MCF 10A (cell line): ENCODE results near the gene LRCOL1. TPM values are rescaled to one million over a fixed set of nuclear protein-coding genes. Genes with fewer than 3 reads are reported as not detected.

ENCODE experiments used
- BruUV-seq: library from RNA; stranded (reverse); fragments of 400-500 nt; replicated peaks from 2 replicates; lab custom pipeline; 2021; lab: Mats Ljungman, UMichigan
- CTCF ChIA-PET: fragments of 300-600 bp; sonication (Branson Sonifier 250); formaldehyde crosslinking; extraction: SDS; loops from one replicate; lab custom pipeline; 2021; ENCODE audit warnings: antibody characterized with exemption, inconsistent platforms; lab: Yijun Ruan, JAX
- POLR2A ChIA-PET: fragments of 300-600, 350-650 bp; sonication (Branson Sonifier 250); formaldehyde crosslinking; extraction: SDS; loops from one replicate; lab custom pipeline; 2020; ENCODE audit warnings: antibody characterized with exemption, inconsistent platforms; lab: Yijun Ruan, JAX
- DNase-seq: peaks from one replicate; pipeline ENCODE4 v3.0.0-alpha.2; 2018; ENCODE audit not compliant: unreplicated experiment
- H3K27ac Mint-ChIP-seq: one replicate; pipeline ENCODE4 v1.8.0; 2022; ENCODE audit warnings: mild to moderate bottlenecking, low read depth, mixed read lengths; ENCODE audit not compliant: unreplicated experiment
- H3K27me3 Mint-ChIP-seq: one replicate; pipeline ENCODE4 v1.8.0; 2022; ENCODE audit warnings: mixed read lengths; ENCODE audit not compliant: insufficient read depth, unreplicated experiment
- H3K36me3 Mint-ChIP-seq: one replicate; pipeline ENCODE4 v1.8.0; 2022; ENCODE audit warnings: mild to moderate bottlenecking, moderate library complexity, mixed read lengths; ENCODE audit not compliant: insufficient read depth, unreplicated experiment
- H3K4me1 Mint-ChIP-seq: one replicate; pipeline ENCODE4 v1.8.0; 2022; ENCODE audit warnings: mixed read lengths; ENCODE audit not compliant: insufficient read depth, unreplicated experiment
- H3K4me3 Mint-ChIP-seq: one replicate; pipeline ENCODE4 v1.8.0; 2022; ENCODE audit warnings: mild to moderate bottlenecking, moderate library complexity, mixed read lengths; ENCODE audit not compliant: unreplicated experiment
- H3K9me3 Mint-ChIP-seq: one replicate; pipeline ENCODE4 v1.8.0; 2022; ENCODE audit warnings: mixed read lengths; ENCODE audit not compliant: unreplicated experiment
- intact Hi-C: fragments of 100-400 bp; cut with micrococcal nuclease; formaldehyde crosslinking; loops from 2 replicates; pipeline ENCODE4 v1.14.1; 2022
- total RNA-seq: library from RNA; stranded (reverse); gene quantifications from 2 replicates; pipeline ENCODE4 v1.2.3, GENCODE V29; 2022
- TF ChIP-seq, protein P1 (sequence below): fragments of 200-600 bp; IDR thresholded peaks from one replicate; pipeline ENCODE4 v1.8.0; 2022; ENCODE audit warnings: antibody characterized with exemption, mild to moderate bottlenecking; ENCODE audit not compliant: unreplicated experiment

LRCOL1 gene
- total RNA-seq, 1 experiment from 2014 or later: not detected

DNA sequence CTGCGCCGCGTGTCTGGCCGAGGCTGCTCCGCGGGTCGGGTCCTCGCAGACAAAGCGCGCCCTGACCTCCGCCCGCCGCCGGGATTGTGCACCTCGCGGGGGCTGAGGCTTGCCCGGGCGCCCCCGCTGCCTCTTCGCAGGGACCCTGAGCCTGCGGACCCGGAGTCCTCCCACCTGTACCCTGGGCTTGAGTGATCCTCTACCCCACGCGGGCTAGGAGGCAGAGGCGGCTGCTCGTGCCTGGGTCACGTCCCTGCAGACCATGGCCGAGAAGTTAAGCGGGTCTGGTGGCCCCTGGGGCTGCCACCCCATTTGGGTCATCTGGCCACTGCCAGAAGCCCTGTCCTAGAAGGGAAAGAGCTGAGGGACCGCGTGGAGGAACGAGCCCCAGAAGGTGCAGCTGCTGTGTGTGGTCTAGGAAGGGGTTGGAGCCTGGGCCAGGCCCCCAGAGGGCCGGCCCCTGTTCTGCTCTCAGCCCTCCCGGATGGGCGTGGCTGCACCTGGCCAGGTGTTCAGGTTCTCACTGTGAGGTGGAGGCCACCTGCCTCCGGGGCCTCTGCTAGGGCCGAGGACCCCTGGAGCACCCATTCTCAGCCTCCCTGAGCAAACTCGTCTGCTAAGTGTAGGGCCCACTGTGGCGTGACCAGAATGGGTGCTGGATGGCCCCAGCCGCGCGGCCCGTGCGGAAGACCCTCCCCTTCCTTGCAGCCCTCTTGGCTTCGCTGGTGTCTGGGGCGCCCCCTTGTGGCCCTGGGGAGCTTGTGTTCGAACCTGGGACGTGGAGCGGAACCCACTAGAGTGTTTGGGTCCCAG is 49.6 kb downstream of the LRCOL1 start:
- BruUV-seq: no TSS peak
- CTCF ChIA-PET: interaction anchor here (0.6 to 2.9 kb wide), 15 partner anchors 10 to 1105 kb away, joined by 3 to 21 read pairs (median 4); no protein-coding TSS in a partner anchor
- H3K4me3 Mint-ChIP-seq: peak overlapping the region; percentile 67
- H3K9me3 Mint-ChIP-seq: no peaks in the 10 kb centered on the region
- H3K4me1 Mint-ChIP-seq: peaks cover 5% of the 10 kb centered on the region
- intact Hi-C loops: loop anchor here (1.0 to 2.0 kb wide), 3 partner anchors 37 to 406 kb away; no protein-coding TSS in a partner anchor
- H3K36me3 Mint-ChIP-seq: peaks cover 18% of the 10 kb centered on the region
- POLR2A ChIA-PET: interaction anchor here (0.7 to 1.0 kb wide), 3 partner anchors 10 to 398 kb away, joined by 3 to 5 read pairs (median 4); no protein-coding TSS in a partner anchor
- TF ChIP-seq, protein P1, sequence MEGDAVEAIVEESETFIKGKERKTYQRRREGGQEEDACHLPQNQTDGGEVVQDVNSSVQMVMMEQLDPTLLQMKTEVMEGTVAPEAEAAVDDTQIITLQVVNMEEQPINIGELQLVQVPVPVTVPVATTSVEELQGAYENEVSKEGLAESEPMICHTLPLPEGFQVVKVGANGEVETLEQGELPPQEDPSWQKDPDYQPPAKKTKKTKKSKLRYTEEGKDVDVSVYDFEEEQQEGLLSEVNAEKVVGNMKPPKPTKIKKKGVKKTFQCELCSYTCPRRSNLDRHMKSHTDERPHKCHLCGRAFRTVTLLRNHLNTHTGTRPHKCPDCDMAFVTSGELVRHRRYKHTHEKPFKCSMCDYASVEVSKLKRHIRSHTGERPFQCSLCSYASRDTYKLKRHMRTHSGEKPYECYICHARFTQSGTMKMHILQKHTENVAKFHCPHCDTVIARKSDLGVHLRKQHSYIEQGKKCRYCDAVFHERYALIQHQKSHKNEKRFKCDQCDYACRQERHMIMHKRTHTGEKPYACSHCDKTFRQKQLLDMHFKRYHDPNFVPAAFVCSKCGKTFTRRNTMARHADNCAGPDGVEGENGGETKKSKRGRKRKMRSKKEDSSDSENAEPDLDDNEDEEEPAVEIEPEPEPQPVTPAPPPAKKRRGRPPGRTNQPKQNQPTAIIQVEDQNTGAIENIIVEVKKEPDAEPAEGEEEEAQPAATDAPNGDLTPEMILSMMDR: peak; percentile 85
- peak; percentile 67 for DNase-seq
- H3K27me3 Mint-ChIP-seq: no peaks in the 10 kb centered on the region
- H3K27ac Mint-ChIP-seq: no peak overlapping the region

DNA sequence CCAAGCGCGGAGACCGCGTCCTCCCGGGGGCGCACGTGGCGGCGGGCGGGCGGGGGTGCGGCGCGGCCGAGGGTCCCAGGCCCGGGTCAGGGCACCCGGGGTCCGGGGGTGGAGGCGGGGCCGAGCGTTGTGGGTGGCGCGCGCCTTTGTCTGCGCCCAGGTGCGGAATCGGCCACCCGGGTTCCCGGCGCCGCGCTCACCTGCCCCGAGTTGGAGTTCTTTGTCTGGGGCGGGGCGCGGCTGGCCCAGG is 50.1 kb downstream of the LRCOL1 start:
- TF ChIP-seq, protein P1: no peak
- no peak for DNase-seq
- H3K9me3 Mint-ChIP-seq: no peaks in the 10 kb centered on the region
- no TSS peak for BruUV-seq
- H3K4me1 Mint-ChIP-seq: peaks cover 5% of the 10 kb centered on the region
- H3K36me3 Mint-ChIP-seq: peaks cover 13% of the 10 kb centered on the region
- peak overlapping the region; percentile 67 for H3K4me3 Mint-ChIP-seq
- ChIA-PET CTCF (interaction anchor here (1.0 to 2.9 kb wide), 6 partner anchors 23 to 279 kb away, joined by 3 to 21 read pairs (median 4); no protein-coding TSS in a partner anchor), POLR2A (interaction anchor here (0.9 to 1.1 kb wide), 3 partner anchors 22 to 241 kb away, joined by 3 to 4 read pairs (median 3); no protein-coding TSS in a partner anchor)
- intact Hi-C loops: loop anchor here (1.0 to 2.0 kb wide), 2 partner anchors 36 to 405 kb away; no protein-coding TSS in a partner anchor
- H3K27ac Mint-ChIP-seq: no peak overlapping the region
- no peaks in the 10 kb centered on the region for H3K27me3 Mint-ChIP-seq

DNA sequence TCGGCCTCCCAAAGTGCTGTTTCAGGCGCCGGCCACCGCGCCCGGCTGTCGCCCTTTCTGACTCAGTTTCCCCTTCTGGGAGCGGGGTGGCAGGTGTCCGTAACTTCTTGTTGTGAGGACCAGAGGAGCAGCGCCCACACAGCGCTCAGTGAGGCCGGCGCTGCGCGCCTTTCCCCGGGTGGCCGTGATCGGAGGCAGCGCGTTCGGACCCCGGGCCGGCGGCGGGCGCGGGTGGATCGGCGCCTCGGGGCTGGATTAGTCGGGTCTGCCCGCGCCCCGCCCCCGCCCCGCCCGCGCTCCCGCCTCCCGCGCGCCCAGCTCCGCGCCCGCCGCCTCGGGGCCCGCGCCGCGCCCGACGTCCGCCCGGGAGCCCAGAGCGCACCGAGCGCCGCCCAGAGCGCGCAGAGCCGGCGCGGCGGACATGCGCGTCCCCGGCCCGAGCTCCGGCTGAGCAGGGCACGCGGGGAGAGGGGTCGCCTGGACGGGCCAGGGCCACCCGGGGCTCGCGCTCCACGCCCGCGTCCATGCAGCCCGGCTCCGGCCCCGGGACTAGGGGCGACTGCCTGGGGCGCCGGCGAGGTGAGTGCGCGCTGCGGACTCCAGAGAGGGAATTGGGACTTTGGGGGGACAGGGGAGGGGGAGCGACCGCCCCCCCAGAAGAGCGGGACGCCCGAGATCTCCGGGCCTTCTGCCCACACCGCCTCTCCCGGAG is 50.6 kb downstream of the LRCOL1 start:
- intact Hi-C loops: loop anchor here (1.0 to 2.0 kb wide), 2 partner anchors 36 to 405 kb away; no protein-coding TSS in a partner anchor

More for the DNA sequence above, 50.6 kb downstream of the LRCOL1 start:
- no peaks in the 10 kb centered on the region for H3K9me3 Mint-ChIP-seq
- H3K4me1 Mint-ChIP-seq: peaks cover 5% of the 10 kb centered on the region
- H3K27me3 Mint-ChIP-seq: no peaks in the 10 kb centered on the region
- peak; percentile 33 for DNase-seq
- H3K4me3 Mint-ChIP-seq: peak overlapping the region; percentile 67
- TF ChIP-seq, protein P1: no peak
- no peak overlapping the region for H3K27ac Mint-ChIP-seq
- POLR2A ChIA-PET: interaction anchor here (0.7 to 1.1 kb wide), 3 partner anchors 22 to 145 kb away, joined by 3 to 4 read pairs (median 4); no protein-coding TSS in a partner anchor
- H3K36me3 Mint-ChIP-seq: peaks cover 13% of the 10 kb centered on the region
- BruUV-seq: no TSS peak
- CTCF ChIA-PET: interaction anchor here (0.6 to 1.0 kb wide), 2 partner anchors 145 to 155 kb away, joined by 3 read pairs; no protein-coding TSS in a partner anchor
